Measurements from ENCODE around the gene SLC38A10. TPM values are rescaled to one million over a fixed set of nuclear protein-coding genes. Genes with fewer than 3 reads are reported as not detected.

The SLC38A10 gene
- total and polyA plus RNA-seq, 2 of the 13 experiments (the other 11 are each of a cell fraction or from before 2014, with no cell fraction given), result 23.4 to 55.8 TPM

- TF ChIP-seq, protein P1, sequence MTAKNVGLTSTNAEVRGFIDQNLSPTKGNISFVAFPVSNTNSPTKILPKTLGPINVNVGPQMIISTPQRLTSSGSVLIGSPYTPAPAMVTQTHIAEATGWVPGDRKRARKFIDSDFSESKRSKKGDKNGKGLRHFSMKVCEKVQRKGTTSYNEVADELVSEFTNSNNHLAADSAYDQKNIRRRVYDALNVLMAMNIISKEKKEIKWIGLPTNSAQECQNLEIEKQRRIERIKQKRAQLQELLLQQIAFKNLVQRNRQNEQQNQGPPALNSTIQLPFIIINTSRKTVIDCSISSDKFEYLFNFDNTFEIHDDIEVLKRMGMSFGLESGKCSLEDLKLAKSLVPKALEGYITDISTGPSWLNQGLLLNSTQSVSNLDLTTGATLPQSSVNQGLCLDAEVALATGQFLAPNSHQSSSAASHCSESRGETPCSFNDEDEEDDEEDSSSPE (CRISPR knock-in tag; IDR thresholded peaks at IDR 0.05), result no peak
- TF ChIP-seq, protein P2, sequence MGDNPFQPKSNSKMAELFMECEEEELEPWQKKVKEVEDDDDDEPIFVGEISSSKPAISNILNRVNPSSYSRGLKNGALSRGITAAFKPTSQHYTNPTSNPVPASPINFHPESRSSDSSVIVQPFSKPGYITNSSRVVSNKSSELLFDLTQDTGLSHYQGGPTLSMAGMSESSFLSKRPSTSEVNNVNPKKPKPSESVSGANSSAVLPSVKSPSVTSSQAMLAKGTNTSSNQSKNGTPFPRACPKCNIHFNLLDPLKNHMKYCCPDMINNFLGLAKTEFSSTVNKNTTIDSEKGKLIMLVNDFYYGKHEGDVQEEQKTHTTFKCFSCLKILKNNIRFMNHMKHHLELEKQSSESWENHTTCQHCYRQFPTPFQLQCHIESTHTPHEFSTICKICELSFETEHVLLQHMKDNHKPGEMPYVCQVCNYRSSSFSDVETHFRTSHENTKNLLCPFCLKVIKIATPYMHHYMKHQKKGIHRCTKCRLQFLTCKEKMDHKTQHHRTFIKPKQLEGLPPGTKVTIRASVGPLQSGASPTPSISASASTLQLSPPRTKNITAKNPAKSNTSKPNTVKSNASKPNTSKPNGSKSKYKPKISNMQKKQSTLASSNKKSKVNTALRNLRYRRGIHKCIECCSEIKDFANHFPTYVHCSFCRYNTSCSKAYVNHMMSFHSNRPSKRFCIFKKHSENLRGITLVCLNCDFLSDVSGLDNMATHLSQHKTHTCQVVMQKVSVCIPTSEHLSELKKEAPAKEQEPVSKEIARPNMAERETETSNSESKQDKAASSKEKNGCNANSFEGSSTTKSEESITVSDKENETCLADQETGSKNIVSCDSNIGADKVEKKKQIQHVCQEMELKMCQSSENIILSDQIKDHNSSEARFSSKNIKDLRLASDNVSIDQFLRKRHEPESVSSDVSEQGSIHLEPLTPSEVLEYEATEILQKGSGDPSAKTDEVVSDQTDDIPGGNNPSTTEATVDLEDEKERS (CRISPR knock-in tag; IDR thresholded peaks at IDR 0.05), result no peak
- TF ChIP-seq PCBP2 (optimal IDR thresholded peaks at IDR 0.05; ENCODE audit: low read depth, low read length, poor library complexity, severe bottlenecking) (no peak), ZNF724P (CRISPR knock-in tag; IDR thresholded peaks at IDR 0.05; ENCODE audit: borderline replicate concordance) (0 out of 2 replicates have a peak, but pooled peaks have one; percentile 37), SKI (IDR thresholded peaks at IDR 0.05; ENCODE audit: partially characterized antibody) (no peak), ZNF143 (CRISPR knock-in tag; IDR thresholded peaks at IDR 0.05) (no peak), HHEX (CRISPR knock-in tag; IDR thresholded peaks at IDR 0.05) (no peak), ATAD3A (CRISPR knock-in tag; IDR thresholded peaks at IDR 0.05) (no peak), ZNF597 (CRISPR knock-in tag; IDR thresholded peaks at IDR 0.05) (no peak), ZSCAN20 (CRISPR knock-in tag; IDR thresholded peaks at IDR 0.05; ENCODE audit: borderline replicate concordance) (no peak), ZNF263 (CRISPR knock-in tag; IDR thresholded peaks at IDR 0.05) (no peak), POLR2A (IDR thresholded peaks at IDR 0.05; ENCODE audit: insufficient read depth in 1 of 2, low read depth in 2 of 2, low read length in 2 of 2) (peak; percentile 23 to 39; a peak in 3 of 4 replicates), GPN1 (CRISPR knock-in tag; IDR thresholded peaks at IDR 0.05; ENCODE audit: borderline replicate concordance) (no peak), CCDC6 (CRISPR knock-in tag; IDR thresholded peaks at IDR 0.05) (0 out of 2 replicates have a peak, but pooled peaks have one; percentile 37), CBX2 (IDR thresholded peaks at IDR 0.05; ENCODE audit: low read depth, low read length) (no peak), CBX2 (CRISPR knock-in tag; IDR thresholded peaks at IDR 0.05; ENCODE audit: low read depth) (no peak), SKIL (CRISPR knock-in tag; IDR thresholded peaks at IDR 0.05; ENCODE audit: borderline replicate concordance) (no peak), RBFOX2 (IDR thresholded peaks at IDR 0.05; ENCODE audit: low read depth, low read length) (peak; percentile 23; the same call in 1 of the 2 replicates), ZNF7 (CRISPR knock-in tag; IDR thresholded peaks at IDR 0.05) (no peak), ONECUT2 (CRISPR knock-in tag; IDR thresholded peaks at IDR 0.05) (no peak; the same call in 1 of the 2 replicates), RNF219 (CRISPR knock-in tag; IDR thresholded peaks at IDR 0.05) (no peak)
Measured at GRCh38 chr17:81244358-81245023, 50.6 kb downstream of the SLC38A10 start (continued).

Data from HepG2 (cell line).